Measurements from ENCODE around the gene TNIP2.

TNIP2 gene

GRCh38 chr4:2796849-2797544, 40.9 kb upstream of the TNIP2 start:
- Histone ChIP-seq H3K27ac (ENCODE audit: low read depth, low read length) (no peak overlapping the region), H3K9ac (ENCODE audit: low read length) (no peak overlapping the region), H2AK5ac (ENCODE audit: low read length) (no peak overlapping the region), H2BK15ac (replicated peaks; ENCODE audit: low read depth) (no peak overlapping the region), H2BK120ac (ENCODE audit: low read depth, low read length) (no peak overlapping the region), H3K4me3 (ENCODE audit: low read length) (no peak overlapping the region), H3K79me1 (ENCODE audit: low read length) (no peaks in the 10 kb centered on the region), H3K27me3 (ENCODE audit: insufficient read depth, low read length, poor library complexity) (no peaks in the 10 kb centered on the region), H3K4me1 (ENCODE audit: control insufficient read depth, low read depth, low read length) (peaks cover 2% of the 10 kb centered on the region), H3K56ac (ENCODE audit: low read length) (peak overlapping the region; percentile 49), H3K4ac (ENCODE audit: low read depth, low read length) (no peak overlapping the region), H4K5ac (ENCODE audit: low read length) (no peak overlapping the region), H3K79me2 (ENCODE audit: control insufficient read depth, insufficient read depth, low read length) (no peaks in the 10 kb centered on the region), H3K36me3 (ENCODE audit: control insufficient read depth, insufficient read depth, low read length) (no peaks in the 10 kb centered on the region), H4K8ac (ENCODE audit: low read depth, low read length) (no peak overlapping the region), H3K18ac (ENCODE audit: low read length) (no peak overlapping the region), H2BK5ac (ENCODE audit: low read length) (no peak overlapping the region), H3K23ac (ENCODE audit: low read length) (no peak overlapping the region), H3K4me2 (ENCODE audit: low read length) (no peak overlapping the region)
- no CpG with 5 or more reads among the region's 13 CpGs for WGBS (ENCODE audit: extremely low coverage, insufficient coverage, low lambda C conversion rate)
- DNase-seq: no peak

DNA sequence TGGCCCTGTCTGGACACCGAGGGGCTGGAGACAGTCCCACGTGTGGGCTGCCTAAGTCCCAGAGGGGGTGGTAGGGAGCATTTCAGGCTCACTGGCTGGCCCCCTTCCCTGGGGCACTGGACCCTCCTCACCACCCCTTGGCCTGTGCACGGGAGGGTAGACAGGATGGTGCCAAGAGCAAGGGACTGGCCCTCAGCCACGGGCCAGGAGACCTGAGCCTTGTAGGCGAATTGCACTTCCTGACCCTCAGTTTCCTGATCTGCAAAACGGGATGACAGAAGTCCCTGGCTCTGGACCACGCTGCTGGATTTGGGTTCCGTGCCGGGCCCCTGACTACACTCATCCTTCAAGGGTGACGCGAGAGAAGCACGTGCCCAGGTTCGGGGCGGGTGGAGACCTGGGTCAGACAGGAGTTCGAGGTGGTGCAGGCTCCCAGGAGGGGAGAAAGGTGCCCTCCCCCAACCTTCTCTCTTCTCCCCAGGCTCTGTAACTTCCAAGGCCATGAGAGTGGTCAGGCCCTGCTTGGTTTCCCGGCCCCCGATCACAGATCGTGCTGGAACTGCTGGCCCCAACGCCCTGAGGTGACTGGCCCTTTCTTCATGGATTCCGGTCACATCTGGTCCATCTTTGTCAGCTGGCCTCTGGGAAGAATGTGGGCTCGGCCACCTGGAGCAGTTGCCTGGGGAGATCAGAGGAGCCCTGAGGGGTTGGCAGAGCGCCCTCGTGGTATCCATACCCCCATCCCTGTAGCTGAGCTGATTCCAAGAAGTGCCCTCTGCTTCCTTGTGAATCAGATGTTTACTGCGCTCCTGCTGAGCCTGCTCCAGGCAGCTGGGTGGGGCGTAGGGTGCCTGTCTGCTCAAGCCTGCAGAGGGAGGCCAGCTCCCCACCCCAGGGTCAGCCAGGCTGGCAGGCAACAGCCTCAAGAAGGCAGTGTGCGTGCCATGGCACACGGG, 40.0 kb upstream of the TNIP2 start:
- H3K9ac ChIP-seq (ENCODE audit: low read length): no peak overlapping the region
- DNase-seq: no peak
- no peak overlapping the region for H3K23ac ChIP-seq (ENCODE audit: low read length)
- no peak overlapping the region for H3K4ac ChIP-seq (ENCODE audit: low read depth, low read length)
- H3K4me2 ChIP-seq (ENCODE audit: low read length): no peak overlapping the region
- no peaks in the 10 kb centered on the region for H3K27me3 ChIP-seq (ENCODE audit: insufficient read depth, low read length, poor library complexity)
- H2BK5ac ChIP-seq (ENCODE audit: low read length): no peak overlapping the region
- H3K79me2 ChIP-seq (ENCODE audit: control insufficient read depth, insufficient read depth, low read length): no peaks in the 10 kb centered on the region
- H3K4me3 ChIP-seq (ENCODE audit: low read length): no peak overlapping the region
- no peak overlapping the region for H4K5ac ChIP-seq (ENCODE audit: low read length)
- H4K8ac ChIP-seq (ENCODE audit: low read depth, low read length): no peak overlapping the region
- peak overlapping the region; percentile 49 for H3K56ac ChIP-seq (ENCODE audit: low read length)
- no peaks in the 10 kb centered on the region for H3K36me3 ChIP-seq (ENCODE audit: control insufficient read depth, insufficient read depth, low read length)
- H2AK5ac ChIP-seq (ENCODE audit: low read length): no peak overlapping the region
- WGBS (ENCODE audit: extremely low coverage, insufficient coverage, low lambda C conversion rate): no CpG with 5 or more reads among the region's 27 CpGs
- H3K27ac ChIP-seq (ENCODE audit: low read depth, low read length): no peak overlapping the region
- no peak overlapping the region for H2BK120ac ChIP-seq (ENCODE audit: low read depth, low read length)
- H3K18ac ChIP-seq (ENCODE audit: low read length): no peak overlapping the region
- no peak overlapping the region for H2BK15ac ChIP-seq (replicated peaks; ENCODE audit: low read depth)
- H3K4me1 ChIP-seq (ENCODE audit: control insufficient read depth, low read depth, low read length): peaks cover 2% of the 10 kb centered on the region
- no peaks in the 10 kb centered on the region for H3K79me1 ChIP-seq (ENCODE audit: low read length)

DNA sequence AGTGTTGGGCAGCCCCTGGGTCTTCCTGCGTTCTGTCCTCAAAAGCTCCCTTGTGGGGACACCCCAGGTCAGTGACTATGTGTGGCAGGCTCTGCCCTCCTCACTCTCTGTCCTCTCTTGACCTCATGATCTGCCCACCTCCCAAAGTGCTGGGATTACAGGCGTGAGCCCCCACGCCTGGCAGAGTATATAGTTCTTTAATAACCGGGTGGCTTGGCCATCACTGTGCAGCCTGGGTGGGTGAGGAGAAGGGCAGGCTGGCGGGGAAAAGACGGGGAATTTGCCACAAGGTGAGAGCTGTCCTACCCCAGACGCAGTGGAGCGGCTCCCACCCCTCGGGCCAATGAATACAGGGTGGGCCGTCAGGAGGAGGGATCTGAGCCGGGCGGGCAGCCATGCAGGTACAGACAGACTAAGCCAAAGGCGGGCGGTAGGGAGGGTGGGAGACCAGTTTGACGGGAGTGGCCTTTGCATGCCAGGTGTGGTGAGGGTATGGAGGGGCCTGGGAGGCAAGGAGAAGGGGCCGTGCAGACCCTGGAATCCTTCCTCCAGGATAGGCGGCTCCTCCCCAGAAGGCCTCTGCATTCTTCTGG, 39.3 kb upstream of the TNIP2 start:
- WGBS (ENCODE audit: extremely low coverage, insufficient coverage, low lambda C conversion rate): no CpG with 5 or more reads among the region's 17 CpGs

GRCh38 chr4:2794486-2795299, 38.6 kb upstream of the TNIP2 start:
- Histone ChIP-seq H4K5ac (ENCODE audit: low read length) (no peak overlapping the region), H3K23ac (ENCODE audit: low read length) (no peak overlapping the region), H2BK15ac (replicated peaks; ENCODE audit: low read depth) (no peak overlapping the region), H2BK120ac (ENCODE audit: low read depth, low read length) (no peak overlapping the region), H3K79me1 (ENCODE audit: low read length) (no peaks in the 10 kb centered on the region), H4K8ac (ENCODE audit: low read depth, low read length) (no peak overlapping the region), H3K27me3 (ENCODE audit: insufficient read depth, low read length, poor library complexity) (no peaks in the 10 kb centered on the region), H3K36me3 (ENCODE audit: control insufficient read depth, insufficient read depth, low read length) (no peaks in the 10 kb centered on the region), H3K4ac (ENCODE audit: low read depth, low read length) (no peak overlapping the region), H2AK5ac (ENCODE audit: low read length) (no peak overlapping the region), H3K9ac (ENCODE audit: low read length) (no peak overlapping the region), H3K79me2 (ENCODE audit: control insufficient read depth, insufficient read depth, low read length) (no peaks in the 10 kb centered on the region), H3K27ac (ENCODE audit: low read depth, low read length) (no peak overlapping the region), H3K4me1 (ENCODE audit: control insufficient read depth, low read depth, low read length) (no peaks in the 10 kb centered on the region), H3K56ac (ENCODE audit: low read length) (peak overlapping the region; percentile 35), H3K4me3 (ENCODE audit: low read length) (no peak overlapping the region), H3K18ac (ENCODE audit: low read length) (no peak overlapping the region), H2BK5ac (ENCODE audit: low read length) (no peak overlapping the region), H3K4me2 (ENCODE audit: low read length) (no peak overlapping the region)
- no peak for DNase-seq
- WGBS (ENCODE audit: extremely low coverage, insufficient coverage, low lambda C conversion rate): no CpG with 5 or more reads among the region's 11 CpGs

More for the DNA sequence above, 39.3 kb upstream of the TNIP2 start:
- H3K4me1 ChIP-seq (ENCODE audit: control insufficient read depth, low read depth, low read length): no peaks in the 10 kb centered on the region
- no peaks in the 10 kb centered on the region for H3K27me3 ChIP-seq (ENCODE audit: insufficient read depth, low read length, poor library complexity)
- no peak overlapping the region for H4K5ac ChIP-seq (ENCODE audit: low read length)
- no peaks in the 10 kb centered on the region for H3K79me2 ChIP-seq (ENCODE audit: control insufficient read depth, insufficient read depth, low read length)
- no peaks in the 10 kb centered on the region for H3K79me1 ChIP-seq (ENCODE audit: low read length)
- H3K18ac ChIP-seq (ENCODE audit: low read length): no peak overlapping the region
- no peak overlapping the region for H3K4me3 ChIP-seq (ENCODE audit: low read length)
- H3K56ac ChIP-seq (ENCODE audit: low read length): no peak overlapping the region
- H3K36me3 ChIP-seq (ENCODE audit: control insufficient read depth, insufficient read depth, low read length): no peaks in the 10 kb centered on the region
- no peak overlapping the region for H3K27ac ChIP-seq (ENCODE audit: low read depth, low read length)
- no peak overlapping the region for H4K8ac ChIP-seq (ENCODE audit: low read depth, low read length)
- no peak overlapping the region for H3K4me2 ChIP-seq (ENCODE audit: low read length)
- DNase-seq: no peak
- no peak overlapping the region for H3K9ac ChIP-seq (ENCODE audit: low read length)
- no peak overlapping the region for H3K23ac ChIP-seq (ENCODE audit: low read length)
- H2BK120ac ChIP-seq (ENCODE audit: low read depth, low read length): no peak overlapping the region
- no peak overlapping the region for H2BK5ac ChIP-seq (ENCODE audit: low read length)
- no peak overlapping the region for H2AK5ac ChIP-seq (ENCODE audit: low read length)
- no peak overlapping the region for H3K4ac ChIP-seq (ENCODE audit: low read depth, low read length)
- H2BK15ac ChIP-seq (replicated peaks; ENCODE audit: low read depth): no peak overlapping the region

DNA sequence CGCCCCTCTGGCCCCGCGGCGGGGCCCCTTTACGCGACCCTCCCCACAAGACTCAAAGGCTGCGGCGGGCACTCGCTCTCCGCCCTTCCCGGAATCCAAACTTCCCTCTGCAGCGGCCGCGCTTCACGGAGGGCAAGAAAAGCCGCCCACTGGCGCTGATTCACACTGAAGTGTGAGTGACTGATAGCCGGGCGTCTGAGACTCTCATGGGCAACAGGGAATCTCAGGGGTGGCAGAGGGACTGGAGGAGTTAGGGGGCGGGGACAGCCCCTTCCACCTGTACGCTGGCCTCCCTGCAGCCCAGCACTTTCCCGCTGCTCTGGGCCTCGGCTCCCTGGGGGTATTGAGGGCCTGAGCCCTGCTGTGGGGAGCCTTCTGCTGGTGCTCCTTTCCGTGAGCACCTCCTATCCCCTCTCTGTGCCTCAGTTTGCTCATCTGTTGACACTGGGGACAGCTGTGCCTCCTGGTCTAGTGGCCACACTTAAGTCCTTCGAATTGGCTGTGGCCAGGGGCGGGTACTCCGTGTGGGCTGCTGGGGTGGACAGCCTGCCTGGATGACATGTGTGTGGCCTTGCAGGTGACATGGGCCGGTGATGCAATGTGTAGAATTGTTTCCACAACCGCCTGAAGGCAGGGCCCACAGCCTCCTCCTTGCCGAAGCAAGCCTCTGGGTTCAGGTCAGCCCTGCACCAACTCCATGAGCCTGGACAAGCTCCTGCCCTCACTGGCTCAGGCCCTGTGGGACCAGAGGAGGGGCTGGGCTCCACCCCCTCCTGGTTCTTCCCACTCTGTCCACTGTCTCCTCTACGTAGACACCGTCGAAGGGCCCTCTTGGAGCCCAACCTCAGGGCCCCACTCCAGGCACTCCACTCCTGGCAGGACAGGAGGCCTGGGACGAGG, 37.7 kb upstream of the TNIP2 start:
- H2BK15ac ChIP-seq (replicated peaks; ENCODE audit: low read depth): no peak overlapping the region
- no CpG with 5 or more reads among the region's 34 CpGs for WGBS (ENCODE audit: extremely low coverage, insufficient coverage, low lambda C conversion rate)
- H3K18ac ChIP-seq (ENCODE audit: low read length): no peak overlapping the region
- H3K27me3 ChIP-seq (ENCODE audit: insufficient read depth, low read length, poor library complexity): no peaks in the 10 kb centered on the region
- no peak overlapping the region for H2AK5ac ChIP-seq (ENCODE audit: low read length)
- H4K8ac ChIP-seq (ENCODE audit: low read depth, low read length): no peak overlapping the region
- H2BK5ac ChIP-seq (ENCODE audit: low read length): no peak overlapping the region
- peak overlapping the region; percentile 14 for H3K4me3 ChIP-seq (ENCODE audit: low read length)
- no peaks in the 10 kb centered on the region for H3K36me3 ChIP-seq (ENCODE audit: control insufficient read depth, insufficient read depth, low read length)
- H4K5ac ChIP-seq (ENCODE audit: low read length): no peak overlapping the region
- DNase-seq: peak; percentile 45
- H3K79me1 ChIP-seq (ENCODE audit: low read length): no peaks in the 10 kb centered on the region
- H3K4ac ChIP-seq (ENCODE audit: low read depth, low read length): no peak overlapping the region
- H2BK120ac ChIP-seq (ENCODE audit: low read depth, low read length): no peak overlapping the region
- peak overlapping the region; percentile 46 for H3K56ac ChIP-seq (ENCODE audit: low read length)
- no peak overlapping the region for H3K27ac ChIP-seq (ENCODE audit: low read depth, low read length)
- no peaks in the 10 kb centered on the region for H3K79me2 ChIP-seq (ENCODE audit: control insufficient read depth, insufficient read depth, low read length)
- peak overlapping the region; percentile 29 for H3K23ac ChIP-seq (ENCODE audit: low read length)
- H3K9ac ChIP-seq (ENCODE audit: low read length): peak overlapping the region; percentile 5
- H3K4me2 ChIP-seq (ENCODE audit: low read length): peak overlapping the region; percentile 28
- no peaks in the 10 kb centered on the region for H3K4me1 ChIP-seq (ENCODE audit: control insufficient read depth, low read depth, low read length)
